Liver (tissue), 9 donors: ENCODE measurements around the gene ARVCF. TPM values are rescaled to one million over a fixed set of nuclear protein-coding genes. Genes with fewer than 3 reads are reported as not detected.

Experiments
- DNase-seq: peaks from one replicate; pipeline ENCODE4 v3.0.0-alpha.2; 2017; ENCODE audit warnings: low spot score
- H3K27ac ChIP-seq, 2 donors: one replicate each; pipeline ENCODE4 v1.7.0; 2013; ENCODE audit warnings: inconsistent platforms in 2 of 2, low read length in 2 of 2, control low read depth in 1 of 2, low read depth in 1 of 2, mild to moderate bottlenecking in 1 of 2
- H3K27me3 ChIP-seq, 4 donors: one replicate each; pipeline versions ENCODE4 v1.6.1 to v1.7.0; 2013; ENCODE audit warnings: low read length in 3 of 4, inconsistent platforms in 1 of 4, mild to moderate bottlenecking in 1 of 4, moderate library complexity in 1 of 4; ENCODE audit not compliant: control insufficient read depth in 4 of 4, insufficient read depth in 4 of 4
- H3K36me3 ChIP-seq, 4 donors: one replicate each; pipeline versions ENCODE4 v1.6.1 to v1.7.0; 2013; ENCODE audit warnings: low read length in 3 of 4, mild to moderate bottlenecking in 3 of 4, low read depth in 1 of 4, moderate library complexity in 1 of 4; ENCODE audit not compliant: control insufficient read depth in 4 of 4, insufficient read depth in 3 of 4
- H3K4me1 ChIP-seq, 4 donors: one replicate each; pipeline versions ENCODE4 v1.6.1 to v1.7.0; 2013; ENCODE audit warnings: low read length in 3 of 4, mild to moderate bottlenecking in 3 of 4, moderate library complexity in 1 of 4; ENCODE audit not compliant: control insufficient read depth in 4 of 4, insufficient read depth in 4 of 4
- H3K4me3 ChIP-seq, 3 donors: one replicate each; pipeline versions ENCODE4 v1.6.1 to v1.7.0; 2013; ENCODE audit warnings: low read length in 3 of 3, control low read depth in 1 of 3, low read depth in 1 of 3, mild to moderate bottlenecking in 1 of 3
- H3K9ac ChIP-seq, 2 donors: one replicate each; pipeline ENCODE4 v1.7.0; 2013; ENCODE audit warnings: low read length in 2 of 2, mild to moderate bottlenecking in 2 of 2, moderate library complexity in 2 of 2, control low read depth in 1 of 2, low read depth in 1 of 2
- H3K9me3 ChIP-seq, 4 donors: one replicate each; pipeline versions ENCODE4 v1.6.1 to v1.7.0; 2013; ENCODE audit warnings: low read length in 3 of 4; ENCODE audit not compliant: control insufficient read depth in 4 of 4
- EGR1 ChIP-seq, 2 donors: IDR thresholded peaks; 2 replicates each; pipeline ENCODE4 v1.6.1; 2016 to 2018; ENCODE audit warnings: antibody characterized with exemption in 2 of 2, low read depth in 2 of 2
- GABPA ChIP-seq, 2 donors: IDR thresholded peaks in 1 of 2; conservative IDR thresholded peaks in 1 of 2; 2 replicates each; pipeline ENCODE4 v1.6.1; 2016; ENCODE audit warnings: antibody characterized with exemption in 2 of 2, mild to moderate bottlenecking in 1 of 2, moderate library complexity in 1 of 2
- HNF4A ChIP-seq, 2 donors: conservative IDR thresholded peaks; 2 replicates each; pipeline ENCODE4 v1.6.1; 2016; ENCODE audit warnings: antibody characterized with exemption in 2 of 2, mild to moderate bottlenecking in 2 of 2
- HNF4G ChIP-seq: IDR thresholded peaks from 2 replicates; pipeline ENCODE4 v1.6.1; 2016; ENCODE audit warnings: antibody characterized with exemption
- JUND ChIP-seq, 2 donors: IDR thresholded peaks; 2 replicates each; pipeline ENCODE4 v1.6.1; 2016; ENCODE audit warnings: antibody characterized with exemption in 2 of 2
- RXRA ChIP-seq, 2 donors: IDR thresholded peaks; 2 replicates each; pipeline ENCODE4 v1.6.1; 2017 to 2018; ENCODE audit warnings: antibody characterized with exemption in 2 of 2, mild to moderate bottlenecking in 1 of 2
- SP1 ChIP-seq: IDR thresholded peaks from 2 replicates; pipeline ENCODE4 v1.6.1; 2018; ENCODE audit warnings: antibody characterized with exemption, mild to moderate bottlenecking
- TAF1 ChIP-seq: conservative IDR thresholded peaks from 2 replicates; pipeline ENCODE4 v1.6.1; 2016; ENCODE audit warnings: antibody characterized with exemption, mild to moderate bottlenecking
- YY1 ChIP-seq: IDR thresholded peaks from 2 replicates; pipeline ENCODE4 v1.6.1; 2016; ENCODE audit warnings: antibody characterized with exemption, mild to moderate bottlenecking
- WGBS: extraction: QIAGEN DNeasy Blood & Tissue Kit; methylation state at CpG from one replicate; pipeline ENCODE4 v1.1.7; 2013; 5-methylcytosine and 5-hydroxymethylcytosine counted together
- polyA plus RNA-seq, 2 donors: library from polyadenylated mRNA; stranded (reverse) in 1 of 2; unstranded in 1 of 2; fragments of 200-250 nt in 1 of 2; fragments of >200 nt in 1 of 2; fragmentation: Nextera tagmentation in 1 of 2; extraction: Ambion mirVana in 1 of 2; gene quantifications; one replicate each; pipeline versions ENCODE4 v1.2.1 to v1.2.3, GENCODE V29; 2013 to 2015
- total RNA-seq, 2 donors: library from RNA; depleted of rRNA; stranded (reverse); fragments of >200 nt; gene quantifications; one replicate each; pipeline ENCODE4 v1.2.3, GENCODE V29; 2014
- TF ChIP-seq, protein P1 (sequence below): IDR thresholded peaks from 2 replicates; pipeline ENCODE4 v1.6.1; 2016; ENCODE audit warnings: antibody characterized with exemption
- TF ChIP-seq, protein P2 (sequence below): fragments of 150-350 bp; IDR thresholded peaks from 2 replicates; pipeline ENCODE4 v1.5.1; 2017; ENCODE audit warnings: improper control_type of control experiment, low read depth, low read length; ENCODE audit not compliant: missing input control
- TF ChIP-seq, protein P3 (sequence below): IDR thresholded peaks from 2 replicates; pipeline ENCODE4 v1.6.1; 2016; ENCODE audit warnings: antibody characterized with exemption
- TF ChIP-seq, protein P4 (sequence below): IDR thresholded peaks from 2 replicates; pipeline ENCODE4 v1.6.1; 2016; ENCODE audit warnings: antibody characterized with exemption, mild to moderate bottlenecking
- TF ChIP-seq, protein P5 (sequence below): IDR thresholded peaks from 2 replicates; pipeline ENCODE4 v1.6.1; 2016; ENCODE audit warnings: antibody characterized with exemption
- donor health status: healthy.
- donor health status: healthy.
- donor health status: healthy.
- donor health status: healthy.
- donor health status: healthy.

The ARVCF gene
- total and polyA plus RNA-seq, 4 donors: 3.8 to 48.8 (median 26.1) TPM

DNA sequence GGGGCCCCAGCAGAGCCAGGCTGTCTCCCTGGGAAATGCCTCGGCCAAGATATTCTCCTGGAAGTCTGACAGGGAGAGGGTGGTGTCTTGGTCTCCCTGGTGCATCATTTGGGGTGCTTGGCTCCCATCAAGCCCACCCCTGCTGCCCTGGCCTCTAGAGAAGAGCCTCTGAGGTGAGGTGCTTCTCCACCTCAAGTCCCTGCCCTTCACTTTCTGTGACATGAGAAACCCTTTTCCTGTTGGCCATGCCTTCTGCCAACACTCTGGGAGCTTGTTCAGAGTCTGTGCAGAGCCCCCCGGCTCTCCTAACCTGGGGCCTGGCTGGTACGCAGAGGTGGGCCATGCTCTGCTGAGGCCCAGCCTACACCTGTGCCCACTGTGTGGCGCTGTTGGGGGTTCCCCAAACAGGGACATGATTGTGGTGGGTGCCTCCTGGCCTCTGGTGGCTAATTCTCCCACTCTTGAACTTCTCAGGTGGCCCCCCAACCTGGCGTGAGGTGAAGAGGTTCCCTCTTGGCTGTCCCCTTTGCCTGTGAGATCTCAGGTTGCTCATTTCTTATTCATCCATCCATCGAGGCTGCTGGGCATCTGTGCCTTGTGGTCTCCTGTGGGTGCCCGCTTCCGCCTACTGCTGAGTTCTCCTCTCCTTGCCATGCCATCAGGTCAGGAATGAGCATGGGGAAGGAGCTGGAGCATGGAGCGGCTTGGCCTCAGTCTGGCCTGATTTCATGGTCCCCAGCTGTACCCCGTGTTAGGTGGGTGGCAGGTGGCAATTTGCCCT, 44.3 kb upstream of the ARVCF start:
- Histone ChIP-seq H3K36me3 (peaks cover 10 to 59% (median 25%) of the 10 kb centered on the region in 4 donors), H3K9ac (no peak overlapping the region)
- 94% methylated on average over 10 of the region's 10 CpGs for WGBS

DNA sequence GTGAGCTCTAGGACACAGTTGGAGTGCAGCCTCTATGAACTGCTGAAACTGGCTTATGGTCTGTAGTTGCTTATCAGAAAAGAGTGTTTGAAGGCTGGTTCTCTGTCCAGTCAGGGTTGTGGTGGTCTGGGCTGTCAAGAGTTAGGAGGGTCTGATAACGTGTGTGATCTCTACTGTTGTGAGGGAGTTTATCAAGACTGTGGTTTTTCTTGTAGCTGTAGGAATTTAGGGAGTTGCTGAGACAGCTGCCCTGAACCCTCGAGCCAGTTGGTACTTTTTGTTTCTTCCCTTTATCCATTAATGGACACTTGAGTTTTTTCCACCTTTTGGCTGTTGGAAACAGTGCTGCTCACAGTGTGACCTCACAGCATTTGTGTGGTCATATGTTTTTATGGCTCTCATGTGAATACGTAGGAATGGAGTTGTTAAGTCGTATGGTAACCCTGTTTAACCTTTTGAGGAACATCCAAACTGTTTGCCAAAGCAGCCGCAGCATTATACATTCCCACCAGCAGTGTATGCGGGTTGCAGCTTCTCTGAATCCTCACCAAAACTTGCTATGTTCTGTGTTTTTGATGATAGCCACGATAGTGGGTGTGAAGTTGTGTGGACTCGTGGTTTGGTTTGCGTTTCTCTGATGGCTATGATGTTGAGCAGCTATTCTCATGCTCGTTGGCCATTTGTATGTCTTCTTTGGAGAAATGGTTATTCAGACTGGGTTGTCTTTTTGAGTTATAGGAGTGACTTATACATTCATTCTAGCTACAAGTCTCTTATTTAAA, 42.6 kb upstream of the ARVCF start:
- DNase-seq: no peak
- TF ChIP-seq TAF1: no peak
- TF ChIP-seq, protein P1, sequence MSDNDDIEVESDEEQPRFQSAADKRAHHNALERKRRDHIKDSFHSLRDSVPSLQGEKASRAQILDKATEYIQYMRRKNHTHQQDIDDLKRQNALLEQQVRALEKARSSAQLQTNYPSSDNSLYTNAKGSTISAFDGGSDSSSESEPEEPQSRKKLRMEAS: no peak
- TF ChIP-seq, protein P2, sequence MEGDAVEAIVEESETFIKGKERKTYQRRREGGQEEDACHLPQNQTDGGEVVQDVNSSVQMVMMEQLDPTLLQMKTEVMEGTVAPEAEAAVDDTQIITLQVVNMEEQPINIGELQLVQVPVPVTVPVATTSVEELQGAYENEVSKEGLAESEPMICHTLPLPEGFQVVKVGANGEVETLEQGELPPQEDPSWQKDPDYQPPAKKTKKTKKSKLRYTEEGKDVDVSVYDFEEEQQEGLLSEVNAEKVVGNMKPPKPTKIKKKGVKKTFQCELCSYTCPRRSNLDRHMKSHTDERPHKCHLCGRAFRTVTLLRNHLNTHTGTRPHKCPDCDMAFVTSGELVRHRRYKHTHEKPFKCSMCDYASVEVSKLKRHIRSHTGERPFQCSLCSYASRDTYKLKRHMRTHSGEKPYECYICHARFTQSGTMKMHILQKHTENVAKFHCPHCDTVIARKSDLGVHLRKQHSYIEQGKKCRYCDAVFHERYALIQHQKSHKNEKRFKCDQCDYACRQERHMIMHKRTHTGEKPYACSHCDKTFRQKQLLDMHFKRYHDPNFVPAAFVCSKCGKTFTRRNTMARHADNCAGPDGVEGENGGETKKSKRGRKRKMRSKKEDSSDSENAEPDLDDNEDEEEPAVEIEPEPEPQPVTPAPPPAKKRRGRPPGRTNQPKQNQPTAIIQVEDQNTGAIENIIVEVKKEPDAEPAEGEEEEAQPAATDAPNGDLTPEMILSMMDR: no peak
- no peak for TF ChIP-seq YY1
- TF ChIP-seq, protein P3, sequence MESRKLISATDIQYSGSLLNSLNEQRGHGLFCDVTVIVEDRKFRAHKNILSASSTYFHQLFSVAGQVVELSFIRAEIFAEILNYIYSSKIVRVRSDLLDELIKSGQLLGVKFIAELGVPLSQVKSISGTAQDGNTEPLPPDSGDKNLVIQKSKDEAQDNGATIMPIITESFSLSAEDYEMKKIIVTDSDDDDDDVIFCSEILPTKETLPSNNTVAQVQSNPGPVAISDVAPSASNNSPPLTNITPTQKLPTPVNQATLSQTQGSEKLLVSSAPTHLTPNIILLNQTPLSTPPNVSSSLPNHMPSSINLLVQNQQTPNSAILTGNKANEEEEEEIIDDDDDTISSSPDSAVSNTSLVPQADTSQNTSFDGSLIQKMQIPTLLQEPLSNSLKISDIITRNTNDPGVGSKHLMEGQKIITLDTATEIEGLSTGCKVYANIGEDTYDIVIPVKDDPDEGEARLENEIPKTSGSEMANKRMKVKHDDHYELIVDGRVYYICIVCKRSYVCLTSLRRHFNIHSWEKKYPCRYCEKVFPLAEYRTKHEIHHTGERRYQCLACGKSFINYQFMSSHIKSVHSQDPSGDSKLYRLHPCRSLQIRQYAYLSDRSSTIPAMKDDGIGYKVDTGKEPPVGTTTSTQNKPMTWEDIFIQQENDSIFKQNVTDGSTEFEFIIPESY: no peak
- TF ChIP-seq RXRA (IDR thresholded peaks at IDR 0.05): no peak
- TF ChIP-seq HNF4A (conservative IDR thresholded peaks at IDR 0.05): no peak
- TF ChIP-seq GABPA (IDR thresholded peaks at IDR 0.05 in 1 of 2, conservative IDR thresholded peaks at IDR 0.05 in 1 of 2): no peak
- TF ChIP-seq, protein P4, sequence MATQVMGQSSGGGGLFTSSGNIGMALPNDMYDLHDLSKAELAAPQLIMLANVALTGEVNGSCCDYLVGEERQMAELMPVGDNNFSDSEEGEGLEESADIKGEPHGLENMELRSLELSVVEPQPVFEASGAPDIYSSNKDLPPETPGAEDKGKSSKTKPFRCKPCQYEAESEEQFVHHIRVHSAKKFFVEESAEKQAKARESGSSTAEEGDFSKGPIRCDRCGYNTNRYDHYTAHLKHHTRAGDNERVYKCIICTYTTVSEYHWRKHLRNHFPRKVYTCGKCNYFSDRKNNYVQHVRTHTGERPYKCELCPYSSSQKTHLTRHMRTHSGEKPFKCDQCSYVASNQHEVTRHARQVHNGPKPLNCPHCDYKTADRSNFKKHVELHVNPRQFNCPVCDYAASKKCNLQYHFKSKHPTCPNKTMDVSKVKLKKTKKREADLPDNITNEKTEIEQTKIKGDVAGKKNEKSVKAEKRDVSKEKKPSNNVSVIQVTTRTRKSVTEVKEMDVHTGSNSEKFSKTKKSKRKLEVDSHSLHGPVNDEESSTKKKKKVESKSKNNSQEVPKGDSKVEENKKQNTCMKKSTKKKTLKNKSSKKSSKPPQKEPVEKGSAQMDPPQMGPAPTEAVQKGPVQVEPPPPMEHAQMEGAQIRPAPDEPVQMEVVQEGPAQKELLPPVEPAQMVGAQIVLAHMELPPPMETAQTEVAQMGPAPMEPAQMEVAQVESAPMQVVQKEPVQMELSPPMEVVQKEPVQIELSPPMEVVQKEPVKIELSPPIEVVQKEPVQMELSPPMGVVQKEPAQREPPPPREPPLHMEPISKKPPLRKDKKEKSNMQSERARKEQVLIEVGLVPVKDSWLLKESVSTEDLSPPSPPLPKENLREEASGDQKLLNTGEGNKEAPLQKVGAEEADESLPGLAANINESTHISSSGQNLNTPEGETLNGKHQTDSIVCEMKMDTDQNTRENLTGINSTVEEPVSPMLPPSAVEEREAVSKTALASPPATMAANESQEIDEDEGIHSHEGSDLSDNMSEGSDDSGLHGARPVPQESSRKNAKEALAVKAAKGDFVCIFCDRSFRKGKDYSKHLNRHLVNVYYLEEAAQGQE: no peak
- TF ChIP-seq, protein P5, sequence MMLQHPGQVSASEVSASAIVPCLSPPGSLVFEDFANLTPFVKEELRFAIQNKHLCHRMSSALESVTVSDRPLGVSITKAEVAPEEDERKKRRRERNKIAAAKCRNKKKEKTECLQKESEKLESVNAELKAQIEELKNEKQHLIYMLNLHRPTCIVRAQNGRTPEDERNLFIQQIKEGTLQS: no peak
- TF ChIP-seq SP1: no peak
- TF ChIP-seq JUND (IDR thresholded peaks at IDR 0.05): no peak
- no peak for TF ChIP-seq HNF4G
- no peak for TF ChIP-seq EGR1 (IDR thresholded peaks at IDR 0.05; ENCODE audit: low read depth in 2 of 2)
- H3K27ac ChIP-seq: no peak overlapping the region
- no peaks in the 10 kb centered on the region for H3K4me1 ChIP-seq
- H3K9ac ChIP-seq: no peak overlapping the region
- peaks cover 10 to 58% (median 23%) of the 10 kb centered on the region in 4 donors for H3K36me3 ChIP-seq
- H3K4me3 ChIP-seq: no peak overlapping the region
- WGBS: 93% methylated on average over 10 of the region's 10 CpGs
- no peaks in the 10 kb centered on the region for H3K27me3 ChIP-seq
- H3K9me3 ChIP-seq: no peaks in the 10 kb centered on the region

More for the DNA sequence above, 44.3 kb upstream of the ARVCF start:
- no peaks in the 10 kb centered on the region for H3K9me3 ChIP-seq
- DNase-seq: no peak
- no peak overlapping the region for H3K4me3 ChIP-seq
- H3K4me1 ChIP-seq: no peaks in the 10 kb centered on the region
- H3K27me3 ChIP-seq: no peaks in the 10 kb centered on the region
- no peak overlapping the region for H3K27ac ChIP-seq
- TF ChIP-seq, protein P1: no peak
- TF ChIP-seq JUND (IDR thresholded peaks at IDR 0.05) (no peak), SP1 (no peak)
